ENCODE results near the gene P3H4.
A peak's percentile ranks its signal among the peaks of the same experiment; 100 is the strongest.
"Not testable (repeated sequence)": the region's sequence is repeated elsewhere in the genome, so short reads cannot be mapped to it uniquely, and the experiment has no call there.

The P3H4 gene

DNA sequence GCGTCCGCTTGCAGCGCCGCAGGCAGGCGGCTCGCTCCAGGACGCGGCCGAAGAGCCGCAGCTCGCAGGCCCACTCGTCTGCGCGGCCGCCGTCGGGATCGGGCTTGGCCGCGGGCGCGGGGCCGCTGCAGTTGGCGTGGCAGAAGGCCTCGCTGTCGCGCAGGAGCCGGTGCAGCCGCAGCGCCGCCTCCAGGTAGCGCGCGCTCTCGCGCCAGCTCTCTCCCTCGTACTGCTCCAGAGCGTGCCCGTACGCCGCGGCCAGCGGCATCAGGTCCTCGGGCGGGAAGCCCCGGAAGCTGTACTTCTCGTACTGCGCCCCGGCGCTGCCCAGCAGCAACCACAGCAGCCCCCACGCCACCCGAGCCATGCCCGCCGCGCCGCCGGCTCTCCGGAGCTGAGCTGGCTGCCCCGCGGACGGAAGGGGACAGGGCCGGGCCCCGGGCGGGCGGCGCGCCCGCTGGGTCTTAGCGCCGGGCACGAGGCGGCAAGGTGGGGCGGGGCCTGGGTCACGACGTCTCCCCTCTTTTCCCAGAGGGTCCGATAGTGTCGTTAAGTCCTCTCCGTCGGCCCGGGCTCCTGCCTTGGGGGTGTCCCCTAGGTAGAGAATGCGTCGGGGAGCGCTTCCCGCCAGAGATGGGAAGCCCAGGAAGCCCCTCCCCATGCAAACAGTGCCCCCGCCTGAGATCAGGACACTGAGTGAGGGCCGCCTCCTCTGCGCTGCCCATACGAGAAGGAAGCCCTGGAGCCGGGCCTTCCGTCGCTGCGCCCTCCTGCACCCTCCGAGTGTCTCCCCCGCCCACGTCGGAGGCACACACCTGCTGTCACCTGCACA lies at the start of gene P3H4:
P3H4 (minus strand) TSS at position 401 of the 832 bp plus-strand sequence; CDS start at position 367, 34 bp downstream.
- peak; percentile 60 for DNase-seq (ENCODE audit: low read depth)

GRCh38 chr17:41860254-41860931 lies 48.6 kb upstream of the P3H4 start:
- no peak for DNase-seq (ENCODE audit: low read depth)

DNA sequence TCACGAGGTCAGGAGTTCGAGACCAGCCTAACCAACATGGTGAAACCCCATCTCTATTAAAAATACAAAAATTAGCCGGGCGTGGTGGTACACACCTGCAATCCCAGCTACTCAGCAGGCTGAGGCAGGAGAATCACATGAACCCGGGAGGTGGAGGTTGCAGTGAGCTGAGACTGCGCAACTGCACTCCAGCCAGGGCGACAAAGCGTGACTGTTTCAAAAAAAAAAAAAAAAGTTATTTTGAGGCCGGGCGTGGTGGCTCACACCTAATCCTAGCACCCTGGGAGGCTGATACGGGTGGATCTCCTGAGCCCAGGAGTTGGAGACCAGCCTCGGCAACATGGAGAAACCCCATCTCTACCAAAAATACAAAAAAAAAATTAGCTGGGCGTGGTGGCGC lies 39.6 kb upstream of the P3H4 start:
- not testable (repeated sequence) for DNase-seq (ENCODE audit: low read depth)

DNA sequence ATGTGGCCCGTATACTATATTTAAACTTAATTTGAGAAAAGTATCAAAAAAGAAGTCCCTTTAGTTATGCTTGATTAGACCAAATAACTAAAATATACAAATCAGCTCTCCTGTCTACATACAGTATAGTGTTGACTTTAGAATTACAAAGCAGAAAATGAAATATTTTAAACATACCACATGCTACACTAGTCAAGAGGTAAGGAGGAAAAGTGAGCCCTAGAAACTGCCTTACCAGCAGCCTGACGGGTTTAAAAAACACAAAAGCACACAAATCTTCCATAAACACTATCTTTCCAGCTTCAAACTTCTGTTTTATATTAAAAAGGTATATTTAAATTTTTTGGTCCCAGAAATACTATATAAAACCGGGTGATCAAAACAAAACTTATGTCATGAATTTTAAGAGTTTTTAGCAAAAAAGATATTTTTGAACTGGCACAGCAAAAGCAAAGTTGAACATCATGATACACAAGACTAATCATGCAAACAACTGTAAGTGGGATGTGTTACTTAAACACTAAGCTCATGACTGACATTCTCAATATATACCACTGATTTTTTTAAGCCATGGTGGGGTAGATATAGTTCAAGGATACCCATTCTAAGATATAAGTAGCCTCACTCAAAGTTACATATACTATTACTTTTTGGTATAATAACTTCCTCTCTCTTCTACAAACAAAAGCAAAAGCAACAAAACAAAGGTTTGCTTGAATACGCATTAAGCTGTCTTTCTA lies 37.7 kb upstream of the P3H4 start:
- no peak for DNase-seq (ENCODE audit: low read depth)

- DNase-seq (ENCODE audit: low read depth): no peak
Observed at GRCh38 chr17:41848788-41849187, 37.0 kb upstream of the P3H4 start.

- no peak for DNase-seq (ENCODE audit: low read depth)
Observed at GRCh38 chr17:41844971-41845370, 33.2 kb upstream of the P3H4 start.

DNA sequence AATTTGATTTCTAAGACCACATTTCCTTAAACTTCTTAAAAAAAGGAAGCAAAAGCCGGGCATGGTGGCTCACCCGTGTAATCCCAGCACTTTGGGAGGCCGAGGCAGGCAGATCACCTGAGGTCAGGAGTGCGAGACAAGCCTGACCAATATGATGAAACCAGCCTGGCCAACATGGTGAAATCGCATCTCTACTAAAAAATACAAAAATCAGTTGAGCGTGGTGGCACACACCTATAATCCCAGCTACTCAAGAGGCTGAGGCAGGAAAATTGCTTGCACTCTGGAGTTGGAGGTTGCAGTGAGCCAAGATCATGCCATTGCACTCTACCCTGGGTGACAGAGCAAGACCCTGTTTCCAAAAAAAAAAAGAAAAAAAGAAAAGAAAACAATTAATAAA lies 29.0 kb upstream of the P3H4 start:
- not testable (repeated sequence) for DNase-seq (ENCODE audit: low read depth)

DNA sequence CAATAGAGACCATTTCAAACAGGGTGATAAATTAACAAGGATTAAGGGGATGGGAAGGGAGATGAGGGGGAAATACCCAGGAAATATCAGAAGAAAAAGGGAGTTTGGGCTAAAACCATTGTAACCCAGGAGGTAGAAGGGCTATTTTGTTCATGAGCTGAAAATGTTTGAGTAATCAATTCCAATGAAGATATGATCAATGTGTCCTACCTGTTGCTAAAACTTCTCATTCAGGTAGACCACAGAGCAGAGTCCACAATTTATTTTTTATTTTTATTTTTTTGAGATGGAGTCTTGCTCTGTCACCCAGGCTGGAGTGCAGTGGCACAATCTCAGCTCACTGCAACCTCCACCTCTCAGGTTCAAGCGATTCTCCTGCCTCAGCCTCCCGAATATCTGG lies 27.7 kb upstream of the P3H4 start:
- DNase-seq (ENCODE audit: low read depth): not testable (repeated sequence)

DNA sequence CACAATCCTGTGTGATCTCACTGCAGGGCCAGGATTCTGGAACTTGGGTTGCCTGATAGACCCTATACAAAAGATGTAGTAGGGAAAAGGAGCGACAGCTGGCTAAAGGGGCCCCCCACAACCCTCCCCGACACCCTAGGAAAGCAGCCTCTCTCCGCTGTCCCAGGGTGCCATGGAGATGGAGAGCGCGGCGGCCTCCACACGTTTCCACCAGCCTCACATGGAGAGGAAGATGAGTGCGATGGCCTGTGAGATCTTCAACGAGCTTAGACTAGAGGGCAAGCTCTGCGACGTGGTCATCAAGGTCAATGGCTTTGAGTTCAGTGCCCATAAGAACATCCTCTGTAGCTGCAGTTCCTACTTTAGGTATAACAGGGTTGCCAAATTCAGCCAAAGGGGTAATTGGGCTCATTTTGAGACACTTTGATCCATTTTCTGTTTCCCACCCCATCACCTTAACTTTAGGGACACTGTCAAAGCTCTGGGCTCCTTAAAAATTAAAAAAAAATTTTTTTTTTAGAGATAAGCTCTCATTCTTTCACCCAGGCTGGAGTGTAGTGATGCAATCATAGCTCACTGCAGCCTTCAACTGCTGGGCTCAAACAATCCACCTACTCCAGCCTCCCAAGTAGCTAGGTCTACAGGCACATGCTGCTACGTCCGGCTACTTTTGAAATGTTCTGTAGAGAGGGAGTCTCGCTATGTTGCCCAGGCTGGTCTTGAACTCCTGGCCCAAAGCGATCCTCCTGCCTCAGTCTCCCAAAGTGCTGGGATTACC lies 26.2 kb upstream of the P3H4 start, which contains the start of gene KLHL10:
KLHL10 (plus strand) TSS at position 65 of the 778 bp plus-strand sequence; CDS start at position 173, 108 bp downstream.
- no peak for DNase-seq (ENCODE audit: low read depth)

GRCh38 chr17:41836550-41837196 lies 24.9 kb upstream of the P3H4 start:
- DNase-seq (ENCODE audit: low read depth): no peak

GRCh38 chr17:41835800-41836549 lies 24.2 kb upstream of the P3H4 start, which contains the start of gene NT5C3B:
Gene NT5C3B, minus strand, starts transcription at chr17:41836232. Its CDS starts 39 bp downstream, at chr17:41836193.
- peak; percentile 48 for DNase-seq (ENCODE audit: low read depth)

GRCh38 chr17:41835214-41835799 lies 23.6 kb upstream of the P3H4 start:
- no peak for DNase-seq (ENCODE audit: low read depth)

- not testable (repeated sequence) for DNase-seq (ENCODE audit: low read depth)
Observed at GRCh38 chr17:41829961-41830360, 18.2 kb upstream of the P3H4 start.

- no peak for DNase-seq (ENCODE audit: low read depth)
Observed at GRCh38 chr17:41825175-41825845, 13.6 kb upstream of the P3H4 start.

DNA sequence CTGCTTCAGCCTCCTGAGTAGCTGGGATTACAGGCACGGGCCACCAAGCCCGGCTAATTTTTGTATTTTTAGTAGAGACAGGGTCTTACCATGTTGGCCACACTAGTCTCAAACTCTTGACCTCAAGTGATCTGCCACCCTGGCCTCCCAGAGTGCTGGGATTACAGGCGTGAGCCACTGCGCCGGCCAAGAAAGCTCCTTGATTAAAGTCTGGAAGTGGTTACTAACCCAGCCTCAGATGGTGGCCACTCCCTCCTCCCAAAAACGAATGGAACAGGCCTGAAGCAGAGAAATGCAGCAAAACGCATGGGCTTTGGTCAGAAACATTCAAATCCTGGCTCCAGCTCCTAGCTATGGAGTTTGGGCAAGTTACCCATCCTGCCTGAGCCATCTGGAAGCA lies 12.3 kb upstream of the P3H4 start:
- DNase-seq (ENCODE audit: low read depth): no peak

DNA sequence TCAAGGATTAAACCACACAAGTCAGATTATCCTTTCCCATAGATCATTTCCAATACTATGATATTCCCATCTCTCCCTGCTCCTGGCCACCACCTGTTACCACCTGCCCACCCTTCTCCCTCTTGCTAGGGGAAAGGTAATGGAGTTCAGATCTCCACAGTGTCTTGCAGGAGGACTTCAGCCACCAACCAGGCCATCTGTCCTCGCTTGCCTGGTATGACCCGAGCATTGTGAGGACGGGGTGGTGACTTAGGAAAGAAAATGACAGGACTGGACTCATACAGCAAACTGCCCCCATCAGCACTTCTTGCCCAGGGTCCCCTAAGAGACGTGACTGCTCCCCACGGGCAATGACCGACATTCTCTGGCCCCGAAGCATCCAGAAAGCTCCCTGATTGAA lies 11.8 kb upstream of the P3H4 start:
- DNase-seq (ENCODE audit: low read depth): no peak

GRCh38 chr17:41823141-41823524 lies 11.4 kb upstream of the P3H4 start:
- no peak for DNase-seq (ENCODE audit: low read depth)

DNA sequence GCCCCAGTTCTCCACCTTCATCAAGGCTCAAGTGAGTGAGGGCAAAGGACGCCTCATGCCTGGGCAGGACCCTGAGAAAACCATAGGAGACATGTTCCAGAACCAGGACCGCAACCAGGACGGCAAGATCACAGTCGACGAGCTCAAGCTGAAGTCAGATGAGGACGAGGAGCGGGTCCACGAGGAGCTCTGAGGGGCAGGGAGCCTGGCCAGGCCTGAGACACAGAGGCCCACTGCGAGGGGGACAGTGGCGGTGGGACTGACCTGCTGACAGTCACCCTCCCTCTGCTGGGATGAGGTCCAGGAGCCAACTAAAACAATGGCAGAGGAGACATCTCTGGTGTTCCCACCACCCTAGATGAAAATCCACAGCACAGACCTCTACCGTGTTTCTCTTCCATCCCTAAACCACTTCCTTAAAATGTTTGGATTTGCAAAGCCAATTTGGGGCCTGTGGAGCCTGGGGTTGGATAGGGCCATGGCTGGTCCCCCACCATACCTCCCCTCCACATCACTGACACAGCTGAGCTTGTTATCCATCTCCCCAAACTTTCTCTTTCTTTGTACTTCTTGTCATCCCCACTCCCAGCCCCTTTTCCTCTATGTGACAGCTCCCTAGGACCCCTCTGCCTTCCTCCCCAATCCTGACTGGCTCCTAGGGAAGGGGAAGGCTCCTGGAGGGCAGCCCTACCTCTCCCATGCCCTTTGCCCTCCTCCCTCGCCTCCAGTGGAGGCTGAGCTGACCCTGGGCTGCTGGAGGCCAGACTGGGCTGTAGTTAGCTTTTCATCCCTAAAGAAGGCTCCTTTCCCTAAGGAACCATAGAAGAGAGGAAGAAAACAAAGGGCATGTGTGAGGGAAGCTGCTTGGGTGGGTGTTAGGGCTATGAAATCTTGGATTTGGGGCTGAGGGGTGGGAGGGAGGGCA lies 10.7 kb upstream of the P3H4 start:
- DNase-seq (ENCODE audit: low read depth): no peak

Data from activated T-helper 1 cell treated with Interleukin-2 at 50 U/mL for 16 hours (primary cell).